ENCODE results near the gene MYCL. TPM values are rescaled to one million over a fixed set of nuclear protein-coding genes. Genes with fewer than 3 reads are reported as not detected.

The MYCL gene
- polyA plus RNA-seq, 3 donors = 24.8 to 84.0 (median 74.7) TPM

GRCh38 chr1:39902460-39902807 is 717 bp upstream of the MYCL start:
- peaks cover 69 to 79% of the 10 kb centered on the region in 2 donors for H3K4me1 ChIP-seq (ENCODE audit: control insufficient read depth in 1 of 2, insufficient read depth in 2 of 2, low read length in 2 of 2)
- peak; percentile 28 for TF ChIP-seq CTCF (IDR thresholded peaks at IDR 0.05)
- Mint-ChIP-seq H3K9me3 (peaks cover 0 to 2% (median 0%) of the 10 kb centered on the region in 7 donors), H3K4me1 (peaks cover 71% of the 10 kb centered on the region), H3K36me3 (peaks cover 15 to 17% of the 10 kb centered on the region in 2 donors), H3K27ac (peak overlapping the region in 5 of 7 donors; percentile 58 to 84 (median 72)), H3K4me3 (peak overlapping the region; percentile 79 to 83), H3K27me3 (ENCODE audit: low read depth in 3 of 3) (peaks cover 5 to 20% (median 8%) of the 10 kb centered on the region in 3 donors)
- peaks cover 36% of the 10 kb centered on the region for H4K20me1 ChIP-seq (ENCODE audit: insufficient read depth, low read length)
- H3K9ac ChIP-seq (ENCODE audit: insufficient read depth, low read length, poor library complexity, severe bottlenecking) = peak overlapping the region; percentile 80
- intact Hi-C loops (cut with micrococcal nuclease) = loop anchor here (2.0 to 5.0 kb wide), 2 partner anchors 14 to 85 kb away; no protein-coding TSS in a partner anchor
- WGBS (ENCODE audit: insufficient coverage) = 0% methylated on average over 7 of the region's 13 CpGs
- H3K36me3 ChIP-seq (replicated peaks in 1 of 2; ENCODE audit: control insufficient read depth in 1 of 2, insufficient read depth in 2 of 2, low read length in 2 of 2) = peaks cover 8 to 9% of the 10 kb centered on the region in 2 donors
- peak overlapping the region; percentile 59 to 91 (median 89) for H3K4me3 ChIP-seq (replicated peaks in 1 of 3; ENCODE audit: low read depth in 2 of 3, low read length in 3 of 3)
- H3K27ac ChIP-seq (ENCODE audit: low read depth in 1 of 2, low read length in 2 of 2) = peak overlapping the region in 1 of 2 donors; percentile 70
- H3K4me2 ChIP-seq (replicated peaks; ENCODE audit: extremely low read depth, low read length, poor library complexity, severe bottlenecking) = peak overlapping the region; percentile 92
- DNase-seq = no peak
- no peaks in the 10 kb centered on the region for H3K9me3 ChIP-seq (replicated peaks in 1 of 2; ENCODE audit: control insufficient read depth in 1 of 2, insufficient read depth in 1 of 2, low read length in 2 of 2)
- peak overlapping the region; percentile 82 for H2AFZ ChIP-seq (ENCODE audit: insufficient read depth, low read depth, low read length, poor library complexity, severe bottlenecking)
- no peaks in the 10 kb centered on the region for H3K27me3 ChIP-seq (ENCODE audit: control insufficient read depth in 2 of 2, insufficient read depth in 2 of 2, low read length in 2 of 2)
- H3K79me2 ChIP-seq (ENCODE audit: insufficient read depth, low read length) = peaks cover 41% of the 10 kb centered on the region

GRCh38 chr1:39901464-39901713 is 328 bp downstream of the MYCL start:
- peak overlapping the region; percentile 93 to 98 for H3K4me3 Mint-ChIP-seq
- H4K20me1 ChIP-seq (ENCODE audit: insufficient read depth, low read length) = peaks cover 47% of the 10 kb centered on the region
- peak overlapping the region; percentile 50 to 82 for H3K27ac ChIP-seq (ENCODE audit: low read depth in 1 of 2, low read length in 2 of 2)
- H3K27me3 Mint-ChIP-seq (ENCODE audit: low read depth in 3 of 3) = peaks cover 5 to 20% (median 8%) of the 10 kb centered on the region in 3 donors
- no peaks in the 10 kb centered on the region for H3K9me3 ChIP-seq (replicated peaks in 1 of 2; ENCODE audit: control insufficient read depth in 1 of 2, insufficient read depth in 1 of 2, low read length in 2 of 2)
- peak overlapping the region; percentile 80 for H3K9ac ChIP-seq (ENCODE audit: insufficient read depth, low read length, poor library complexity, severe bottlenecking)
- H2AFZ ChIP-seq (ENCODE audit: insufficient read depth, low read depth, low read length, poor library complexity, severe bottlenecking) = peak overlapping the region; percentile 82
- H3K36me3 ChIP-seq (replicated peaks in 1 of 2; ENCODE audit: control insufficient read depth in 1 of 2, insufficient read depth in 2 of 2, low read length in 2 of 2) = peaks cover 19 to 20% of the 10 kb centered on the region in 2 donors
- peaks cover 25 to 28% of the 10 kb centered on the region in 2 donors for H3K36me3 Mint-ChIP-seq
- no peaks in the 10 kb centered on the region for H3K27me3 ChIP-seq (ENCODE audit: control insufficient read depth in 2 of 2, insufficient read depth in 2 of 2, low read length in 2 of 2)
- peak overlapping the region in 3 of 7 donors; percentile 6 to 75 (median 30) for H3K27ac Mint-ChIP-seq
- peaks cover 70 to 79% of the 10 kb centered on the region in 2 donors for H3K4me1 ChIP-seq (ENCODE audit: control insufficient read depth in 1 of 2, insufficient read depth in 2 of 2, low read length in 2 of 2)
- peaks cover 73% of the 10 kb centered on the region for H3K4me1 Mint-ChIP-seq
- peak overlapping the region; percentile 92 for H3K4me2 ChIP-seq (replicated peaks; ENCODE audit: extremely low read depth, low read length, poor library complexity, severe bottlenecking)
- H3K9me3 Mint-ChIP-seq = peaks cover 0 to 2% (median 0%) of the 10 kb centered on the region in 7 donors
- no peak for TF ChIP-seq CTCF (IDR thresholded peaks at IDR 0.05)
- peak overlapping the region; percentile 85 to 91 (median 89) for H3K4me3 ChIP-seq (replicated peaks in 1 of 3; ENCODE audit: low read depth in 2 of 3, low read length in 3 of 3)
- WGBS (ENCODE audit: insufficient coverage) = 1% methylated on average over 18 of the region's 28 CpGs
- peaks cover 51% of the 10 kb centered on the region for H3K79me2 ChIP-seq (ENCODE audit: insufficient read depth, low read length)
- peak in 1 of 3 donors; percentile 35 for DNase-seq
- intact Hi-C loops (cut with micrococcal nuclease) = loop anchor here (5.0 kb wide), 1 partner anchor 84 kb away; no protein-coding TSS in a partner anchor
